OCI-LY7 (cell line): ENCODE data around the gene KLC1.

Experiments
- EZH2phosphoT487 ChIP-seq: fragments of 200-600 bp; sonication (generic); IDR thresholded peaks from 2 replicates; pipeline ENCODE4 v1.6.1; 2018; ENCODE audit warnings: low read depth, borderline replicate concordance, mild to moderate bottlenecking, mixed run types, antibody characterized with exemption, low read length, moderate library complexity, mixed read lengths
- TF ChIP-seq, protein P1 (sequence below): fragments of 200-600 bp; sonication (generic); conservative IDR thresholded peaks from 2 replicates; pipeline ENCODE4 v1.5.1; 2014; ENCODE audit warnings: mild to moderate bottlenecking, antibody characterized with exemption, low read length, moderate library complexity, mixed read lengths

DNA sequence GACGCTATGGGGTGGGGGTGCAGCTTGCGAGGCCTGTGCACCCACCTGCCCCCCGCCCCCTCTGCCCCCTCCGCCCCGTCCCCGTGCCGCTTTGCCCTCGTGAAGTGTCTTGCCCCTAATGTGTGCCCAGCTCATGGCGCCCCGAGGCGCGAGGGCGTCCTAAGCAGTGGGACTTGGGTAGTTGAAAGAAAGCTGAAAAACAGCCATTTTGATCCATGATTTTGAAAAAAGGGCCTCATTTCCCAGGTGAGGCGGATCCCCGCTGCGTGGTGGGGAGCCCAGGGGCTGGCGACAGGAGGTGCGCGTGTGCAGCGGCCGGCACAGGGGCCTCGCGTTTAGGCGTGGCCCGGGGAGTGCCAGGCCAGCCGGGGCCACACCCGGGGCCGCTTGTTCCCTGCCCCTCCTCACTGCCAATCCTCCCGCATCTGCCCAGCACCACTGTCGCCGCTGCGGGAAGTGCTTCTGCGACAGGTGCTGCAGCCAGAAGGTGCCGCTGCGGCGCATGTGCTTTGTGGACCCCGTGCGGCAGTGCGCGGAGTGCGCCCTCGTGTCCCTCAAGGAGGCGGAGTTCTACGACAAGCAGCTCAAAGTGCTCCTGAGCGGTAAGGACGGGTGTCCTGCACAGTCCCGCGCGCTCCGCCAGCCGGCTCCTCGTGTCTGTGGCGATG lies 98.4 kb downstream of the KLC1 start:
- TF ChIP-seq, protein P1, sequence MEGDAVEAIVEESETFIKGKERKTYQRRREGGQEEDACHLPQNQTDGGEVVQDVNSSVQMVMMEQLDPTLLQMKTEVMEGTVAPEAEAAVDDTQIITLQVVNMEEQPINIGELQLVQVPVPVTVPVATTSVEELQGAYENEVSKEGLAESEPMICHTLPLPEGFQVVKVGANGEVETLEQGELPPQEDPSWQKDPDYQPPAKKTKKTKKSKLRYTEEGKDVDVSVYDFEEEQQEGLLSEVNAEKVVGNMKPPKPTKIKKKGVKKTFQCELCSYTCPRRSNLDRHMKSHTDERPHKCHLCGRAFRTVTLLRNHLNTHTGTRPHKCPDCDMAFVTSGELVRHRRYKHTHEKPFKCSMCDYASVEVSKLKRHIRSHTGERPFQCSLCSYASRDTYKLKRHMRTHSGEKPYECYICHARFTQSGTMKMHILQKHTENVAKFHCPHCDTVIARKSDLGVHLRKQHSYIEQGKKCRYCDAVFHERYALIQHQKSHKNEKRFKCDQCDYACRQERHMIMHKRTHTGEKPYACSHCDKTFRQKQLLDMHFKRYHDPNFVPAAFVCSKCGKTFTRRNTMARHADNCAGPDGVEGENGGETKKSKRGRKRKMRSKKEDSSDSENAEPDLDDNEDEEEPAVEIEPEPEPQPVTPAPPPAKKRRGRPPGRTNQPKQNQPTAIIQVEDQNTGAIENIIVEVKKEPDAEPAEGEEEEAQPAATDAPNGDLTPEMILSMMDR, result no peak
- no peak for TF ChIP-seq EZH2phosphoT487
